Fibroblast of lung (primary cell): ENCODE results near the gene DLGAP1.

ENCODE experiments used
- CTCF ChIP-seq, 2 donors: IDR thresholded peaks in 1 of 2; conservative IDR thresholded peaks in 1 of 2; 1 replicate in 1 of 2; 2 replicates in 1 of 2; pipeline ENCODE4 v1.5.1; 2011 to 2012; ENCODE audit warnings: low read length in 2 of 2, control low read depth in 1 of 2, inconsistent platforms in 1 of 2, low read depth in 1 of 2, mild to moderate bottlenecking in 1 of 2
- EZH2 ChIP-seq: IDR thresholded peaks from 2 replicates; pipeline ENCODE4 v1.5.1; 2012; ENCODE audit warnings: low read length, control low read depth, mild to moderate bottlenecking; ENCODE audit errors: missing control alignments

- TF ChIP-seq CTCF (conservative IDR thresholded peaks at IDR 0.05 in 1 of 2, IDR thresholded peaks at IDR 0.05 in 1 of 2; ENCODE audit: low read depth in 1 of 2, low read length in 2 of 2) = no peak
- no peak for TF ChIP-seq EZH2
These were observed 430.4 kb downstream of the DLGAP1 start for GRCh38 chr18:4024702-4025101.
